Measurements from ENCODE around the gene GEMIN4.
"Not testable (repeated sequence)": the region's sequence is repeated elsewhere in the genome, so short reads cannot be mapped to it uniquely, and the experiment has no call there.

GEMIN4 gene

DNA sequence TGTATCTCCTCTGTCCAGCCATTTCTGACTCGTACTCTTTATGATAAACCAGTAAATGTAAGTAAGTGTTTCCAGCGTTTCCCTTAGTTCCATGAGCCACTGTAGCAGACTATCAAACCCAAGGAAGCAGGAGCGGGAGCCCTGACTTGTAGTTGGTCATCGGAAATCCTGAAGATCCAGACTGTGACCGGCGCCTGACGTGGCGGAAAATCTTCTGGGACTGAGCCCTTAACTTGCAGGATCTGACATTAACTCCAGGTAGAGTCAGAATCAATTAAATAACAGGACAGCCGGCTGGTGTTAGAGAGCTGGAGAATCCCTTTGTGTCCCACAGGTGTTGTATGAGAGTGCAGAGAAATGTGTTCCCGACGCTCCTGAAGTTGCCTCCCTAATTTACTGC is 26.0 kb upstream of the GEMIN4 start:
- no peak for DNase-seq (ENCODE audit: low read depth in 2 of 2)

GRCh38 chr17:774313-774584 is 22.2 kb upstream of the GEMIN4 start:
- no peak for DNase-seq (ENCODE audit: low read depth in 2 of 2)

GRCh38 chr17:773467-774312 is 21.6 kb upstream of the GEMIN4 start:
- no peak for DNase-seq (ENCODE audit: low read depth in 2 of 2)

DNA sequence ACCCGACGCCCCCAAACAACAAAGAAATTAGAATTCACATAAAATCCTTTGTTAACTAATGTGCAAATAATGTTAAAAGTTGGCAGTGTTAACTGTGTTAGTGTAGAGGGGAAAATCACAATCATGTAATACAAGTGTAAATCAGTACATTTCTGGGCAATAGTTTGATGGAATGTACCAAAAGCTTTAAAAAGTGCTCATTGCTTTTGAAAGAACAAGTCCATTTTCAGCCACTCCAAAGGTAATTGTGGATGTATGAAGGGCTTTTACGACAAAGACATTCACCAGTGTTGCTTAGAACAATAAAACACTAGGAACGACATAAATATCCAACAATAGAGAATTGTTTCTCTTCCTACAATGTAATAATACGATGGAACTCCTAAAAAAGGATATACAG is 21.0 kb upstream of the GEMIN4 start:
- no peak for DNase-seq (ENCODE audit: low read depth in 2 of 2)

GRCh38 chr17:767076-767475 is 15.0 kb upstream of the GEMIN4 start:
- no peak for DNase-seq (ENCODE audit: low read depth in 2 of 2)

DNA sequence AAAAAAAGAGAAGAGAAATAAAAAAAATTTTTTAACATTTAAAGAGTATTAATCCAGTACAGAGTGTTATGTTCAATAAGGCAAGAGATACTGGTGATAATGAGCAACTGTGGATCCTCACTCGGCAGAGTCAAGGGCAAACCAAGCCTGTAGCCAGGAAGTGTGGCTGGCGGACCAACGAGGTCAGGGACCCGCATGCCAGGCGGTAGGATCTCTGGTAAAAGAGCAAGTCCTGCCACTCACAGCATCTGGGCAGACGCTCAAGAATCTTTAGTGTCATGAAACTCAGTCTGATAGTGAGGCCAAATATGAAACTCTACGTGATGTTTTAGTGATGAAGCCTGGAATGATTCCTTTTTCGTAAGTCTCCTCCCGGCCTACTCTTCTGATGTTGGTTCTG is 8.3 kb upstream of the GEMIN4 start:
- DNase-seq (ENCODE audit: low read depth in 2 of 2), result no peak

DNA sequence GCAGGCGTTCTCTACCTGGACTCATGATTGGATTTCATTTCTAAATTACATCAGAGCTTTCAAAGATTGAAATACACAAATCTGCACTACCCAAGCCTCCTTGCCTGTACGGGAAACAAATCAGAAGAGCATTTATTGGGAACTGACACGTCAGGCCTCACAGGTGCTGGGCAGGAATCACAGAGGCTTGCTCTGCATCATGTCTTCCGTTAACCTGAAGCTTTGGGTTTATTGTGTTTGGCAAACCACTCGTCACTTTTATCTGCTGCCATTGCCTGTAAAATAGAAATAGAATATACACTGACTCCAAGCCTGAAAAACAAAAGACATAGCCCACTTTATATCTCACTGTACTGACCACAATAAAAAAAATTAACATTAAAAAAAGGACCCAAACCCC is 7.9 kb upstream of the GEMIN4 start:
- DNase-seq (ENCODE audit: low read depth in 2 of 2), result no peak

DNA sequence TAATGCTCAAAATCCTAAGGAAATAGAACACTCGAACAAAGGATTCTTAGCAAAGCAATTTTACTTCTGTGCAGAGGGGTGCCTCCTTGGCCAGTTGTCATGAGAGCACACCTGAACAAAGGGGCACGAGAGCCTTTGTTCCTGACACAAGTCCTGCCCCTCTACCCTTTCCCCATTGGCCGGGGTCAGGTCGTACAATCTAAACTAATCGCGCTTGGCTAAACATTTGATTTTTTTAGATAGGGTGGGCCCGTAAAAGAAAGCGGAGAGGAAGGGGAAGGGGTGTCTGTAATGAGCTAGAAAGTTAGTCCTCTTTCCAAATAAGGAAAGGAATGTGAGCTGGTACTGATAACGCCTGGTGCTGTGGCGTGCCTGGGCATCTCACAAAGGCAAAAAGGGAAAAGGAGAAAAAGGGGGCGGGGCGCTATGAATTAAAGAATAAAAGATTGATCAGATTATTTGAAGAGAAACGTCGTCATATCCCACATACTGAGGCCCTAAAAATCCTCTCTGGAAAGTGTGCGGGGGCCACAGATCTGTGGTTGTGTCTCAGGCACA is 4.0 kb upstream of the GEMIN4 start:
- not testable (repeated sequence) for DNase-seq (ENCODE audit: low read depth in 2 of 2)

DNA sequence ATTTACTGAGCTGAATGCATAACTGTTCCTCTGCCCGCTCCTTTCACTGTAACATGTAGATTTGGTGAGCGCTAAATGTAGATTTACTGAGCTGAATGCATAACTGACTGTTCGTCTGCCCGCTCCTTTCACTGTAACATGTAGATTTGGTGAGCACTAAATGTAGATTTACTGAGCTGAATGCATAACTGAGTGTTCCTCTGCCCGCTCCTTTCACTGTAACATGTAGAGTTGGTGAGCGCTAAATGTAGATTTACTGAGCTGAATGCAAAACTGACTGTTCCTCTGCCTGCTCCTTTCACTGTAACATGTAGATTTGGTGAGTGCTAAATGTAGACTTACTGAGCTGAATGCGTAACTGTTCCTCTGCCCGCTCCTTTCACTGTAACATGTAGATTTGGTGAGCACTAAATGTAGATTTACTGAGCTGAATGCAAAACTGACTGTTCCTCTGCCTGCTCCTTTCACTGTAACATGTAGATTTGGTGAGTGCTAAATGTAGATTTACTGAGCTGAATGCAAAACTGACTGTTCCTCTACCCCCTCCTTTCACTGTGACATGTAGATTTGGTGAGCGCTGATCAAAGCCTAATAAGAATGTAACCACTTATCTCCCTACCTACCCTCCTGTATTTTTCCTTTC is 3.4 kb upstream of the GEMIN4 start:
- DNase-seq (ENCODE audit: low read depth in 2 of 2), result not testable (repeated sequence)

- DNase-seq (ENCODE audit: low read depth in 2 of 2), result no peak
Observed at GRCh38 chr17:753418-753817, 1.4 kb upstream of the GEMIN4 start.

- peak in 1 of 2 experiments; percentile 28 for DNase-seq (ENCODE audit: low read depth in 2 of 2)
Observed at GRCh38 chr17:752620-753219, 656 bp upstream of the GEMIN4 start.

- DNase-seq (ENCODE audit: low read depth in 2 of 2), result peak; percentile 30 to 38
Observed at GRCh38 chr17:751269-752001, 629 bp downstream of the GEMIN4 start.

DNA sequence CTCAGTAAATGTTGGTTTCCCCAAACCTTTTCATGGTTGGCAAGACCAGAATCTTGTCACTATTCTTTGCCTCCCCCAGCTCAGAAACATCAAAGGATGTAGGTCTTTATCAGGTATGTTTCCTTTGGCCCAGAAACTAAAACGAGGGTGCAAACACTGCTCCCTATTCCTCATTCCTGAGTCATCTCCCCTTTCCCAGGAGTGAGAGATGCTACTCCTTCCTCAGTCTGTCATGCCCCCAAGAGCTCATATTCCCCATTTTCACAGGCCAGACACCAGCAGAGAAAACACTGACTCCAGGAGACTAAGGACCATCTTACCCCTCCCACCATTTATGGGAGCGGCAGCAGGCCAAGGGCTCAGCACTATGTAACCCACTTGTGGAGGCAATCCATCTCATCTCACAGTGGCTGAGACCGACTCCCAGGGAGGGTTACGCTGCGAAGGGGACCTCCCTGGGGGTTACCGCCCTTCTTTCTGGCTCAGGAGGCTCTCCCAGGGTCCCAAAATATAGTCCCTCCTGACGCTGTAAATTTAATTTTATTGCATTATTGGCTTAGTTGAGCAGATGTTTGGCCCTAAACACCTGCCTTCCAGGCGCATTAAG is 1.5 kb downstream of the GEMIN4 start:
- DNase-seq (ENCODE audit: low read depth in 2 of 2), result no peak

DNA sequence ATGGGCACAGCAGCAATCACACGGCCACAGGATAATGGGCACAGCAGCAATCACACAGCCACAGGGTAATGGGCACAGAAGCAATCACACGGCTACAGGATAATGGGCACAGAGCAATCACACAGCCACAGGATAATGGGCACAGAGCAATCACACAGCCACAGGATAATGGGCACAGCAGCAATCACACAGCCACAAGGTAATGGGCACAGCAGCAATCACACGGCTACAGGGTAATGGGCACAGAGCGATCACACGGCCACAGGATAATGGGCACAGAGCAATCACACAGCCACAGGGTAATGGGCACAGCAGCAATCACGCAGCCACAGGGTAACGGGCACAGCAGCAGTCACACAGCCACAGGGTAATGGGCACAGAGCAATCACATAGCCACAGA is 2.7 kb downstream of the GEMIN4 start:
- DNase-seq (ENCODE audit: low read depth in 2 of 2), result not testable (repeated sequence)

GRCh38 chr17:748604-749003 is 3.5 kb downstream of the GEMIN4 start:
- DNase-seq (ENCODE audit: low read depth in 2 of 2), result not testable (repeated sequence)

- no peak for DNase-seq (ENCODE audit: low read depth in 2 of 2)
Observed at GRCh38 chr17:746783-747629, 5.1 kb downstream of the GEMIN4 start.

GRCh38 chr17:746181-746580 is 5.9 kb downstream of the GEMIN4 start:
- no peak for DNase-seq (ENCODE audit: low read depth in 2 of 2)

DNA sequence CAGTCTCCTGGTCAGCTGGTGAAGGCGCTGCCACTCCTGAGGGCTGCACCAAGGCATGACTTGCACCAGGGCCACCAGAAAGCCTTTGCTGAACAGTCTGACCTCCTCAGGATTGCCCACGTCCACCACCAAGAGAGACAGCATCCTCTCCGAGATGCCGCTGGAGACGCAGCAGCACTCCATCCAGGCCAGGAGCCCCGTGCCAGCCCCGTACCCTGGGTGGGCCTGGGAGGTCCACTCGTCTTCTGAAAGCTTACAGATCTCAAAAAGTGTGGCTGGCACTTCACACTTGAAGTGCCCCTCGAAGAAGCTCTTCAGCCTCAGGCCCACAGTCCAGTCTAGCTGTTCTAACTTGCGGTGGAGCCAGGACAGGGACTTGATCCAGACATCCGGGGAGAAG is 6.7 kb downstream of the GEMIN4 start:
- DNase-seq (ENCODE audit: low read depth in 2 of 2), result no peak

DNA sequence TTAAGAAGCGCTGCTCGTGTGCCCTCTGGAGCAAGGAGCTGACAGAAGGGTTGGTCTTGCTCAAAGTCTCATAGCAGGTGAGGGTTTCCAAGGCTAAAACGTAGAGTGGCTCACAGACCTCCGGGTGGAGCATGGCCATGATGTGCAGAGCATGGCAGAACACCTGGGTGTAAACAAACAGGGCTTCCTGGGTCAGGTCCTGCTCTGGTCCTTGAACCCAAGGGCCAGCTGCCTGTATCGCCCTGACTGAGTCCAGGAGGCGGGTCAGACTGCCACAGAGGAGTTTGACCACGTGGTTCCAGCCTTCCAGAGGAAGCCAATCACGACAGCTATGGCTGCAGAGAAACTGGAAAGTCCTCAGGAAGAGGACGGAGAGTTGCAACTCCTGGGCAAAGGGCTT is 7.1 kb downstream of the GEMIN4 start:
- no peak for DNase-seq (ENCODE audit: low read depth in 2 of 2)

DNA sequence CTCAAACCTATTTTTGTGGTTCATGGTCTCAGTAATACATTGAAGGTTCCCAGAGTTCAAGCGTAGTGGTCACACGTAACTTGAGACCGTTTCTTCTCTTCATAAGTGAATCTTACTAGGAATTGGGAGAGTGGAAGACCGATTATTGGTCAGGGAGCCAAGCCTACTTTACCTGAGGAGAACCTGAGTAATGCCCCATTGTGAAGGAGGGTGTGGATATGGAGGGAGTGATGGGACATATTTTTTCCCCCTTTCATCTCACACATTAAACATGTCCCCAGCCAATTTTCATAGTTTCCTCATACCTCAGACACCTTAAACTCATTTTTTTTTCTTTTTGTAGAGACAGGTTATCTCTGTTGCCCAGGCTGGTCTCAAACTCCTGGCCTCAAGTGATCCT is 8.9 kb downstream of the GEMIN4 start:
- no peak for DNase-seq (ENCODE audit: low read depth in 2 of 2)

Measured in stimulated activated CD4-positive, alpha-beta T cell treated with anti-CD3 and anti-CD28 coated beads, Interleukin-12 subunit alpha, Interleukin-12 subunit beta, amount 100 ng/mL, for 24 hours (primary cell).